Thyroid gland (tissue), 4 donors: Measurements from ENCODE around the gene TRAPPC6A. TPM values are rescaled to one million over a fixed set of nuclear protein-coding genes. Genes with fewer than 3 reads are reported as not detected.

Source experiments
- DNase-seq, 2 donors: peaks; one replicate each; pipeline ENCODE4 v3.0.0-alpha.2; 2019
- H3K27ac ChIP-seq, 3 donors: fragments of 200-600 bp; sonication (generic); 1 replicate in 2 of 3; 2 replicates in 1 of 3; pipeline ENCODE4 v1.5.1; 2016 to 2019; ENCODE audit warnings: mild to moderate bottlenecking in 1 of 3, moderate library complexity in 1 of 3
- H3K27me3 ChIP-seq: fragments of 200-600 bp; sonication (generic); one replicate; pipeline ENCODE4 v1.5.1; 2019
- H3K36me3 ChIP-seq, 2 donors: fragments of 200-600 bp; sonication (generic); one replicate each; pipeline ENCODE4 v1.5.1; 2016 to 2019
- H3K4me1 ChIP-seq, 2 donors: fragments of 200-600 bp; sonication (generic); one replicate each; pipeline ENCODE4 v1.5.1; 2017 to 2019
- H3K4me3 ChIP-seq, 3 donors: fragments of 200-600 bp; sonication (generic); replicated peaks in 1 of 3; 1 replicate in 2 of 3; 2 replicates in 1 of 3; pipeline ENCODE4 v1.5.1; 2016; ENCODE audit warnings: mild to moderate bottlenecking in 1 of 3
- H3K9me3 ChIP-seq: fragments of 200-600 bp; sonication (generic); one replicate; pipeline ENCODE4 v1.5.1; 2017
- POLR2A ChIP-seq, 2 donors: fragments of 450-650 bp; IDR thresholded peaks; one replicate each; pipeline ENCODE4 v1.6.1; 2017; ENCODE audit warnings: antibody characterized with exemption in 2 of 2, mild to moderate bottlenecking in 2 of 2, moderate library complexity in 1 of 2
- WGBS, 2 donors: methylation state at CpG; one replicate each; pipeline ENCODE4 v1.1.5; 2017; 5-methylcytosine and 5-hydroxymethylcytosine counted together
- intact Hi-C: fragments of 100-400 bp; cut with DNase I; formaldehyde crosslinking; loops from one replicate; pipeline ENCODE4 v1.15.1; 2023
- total RNA-seq, 4 donors: library from RNA; depleted of rRNA; stranded (reverse); fragments of >200 nt; gene quantifications; one replicate each; pipeline ENCODE4 v1.2.3, GENCODE V29; 2016
- TF ChIP-seq, protein P1 (sequence below), 6 experiments: fragments of 200-600 bp in 3 of 6; fragments of 450-650 bp in 3 of 6; sonication (generic) in 3 of 6; IDR thresholded peaks; one replicate each; pipeline ENCODE4 v1.5.1; 2016 to 2019; ENCODE audit warnings: antibody characterized with exemption in 6 of 6, mild to moderate bottlenecking in 2 of 6, inconsistent platforms in 1 of 6, moderate library complexity in 1 of 6

The TRAPPC6A gene
- total RNA-seq, 4 donors from 2014 or later: 25.0 to 53.3 (median 38.8) TPM

DNA sequence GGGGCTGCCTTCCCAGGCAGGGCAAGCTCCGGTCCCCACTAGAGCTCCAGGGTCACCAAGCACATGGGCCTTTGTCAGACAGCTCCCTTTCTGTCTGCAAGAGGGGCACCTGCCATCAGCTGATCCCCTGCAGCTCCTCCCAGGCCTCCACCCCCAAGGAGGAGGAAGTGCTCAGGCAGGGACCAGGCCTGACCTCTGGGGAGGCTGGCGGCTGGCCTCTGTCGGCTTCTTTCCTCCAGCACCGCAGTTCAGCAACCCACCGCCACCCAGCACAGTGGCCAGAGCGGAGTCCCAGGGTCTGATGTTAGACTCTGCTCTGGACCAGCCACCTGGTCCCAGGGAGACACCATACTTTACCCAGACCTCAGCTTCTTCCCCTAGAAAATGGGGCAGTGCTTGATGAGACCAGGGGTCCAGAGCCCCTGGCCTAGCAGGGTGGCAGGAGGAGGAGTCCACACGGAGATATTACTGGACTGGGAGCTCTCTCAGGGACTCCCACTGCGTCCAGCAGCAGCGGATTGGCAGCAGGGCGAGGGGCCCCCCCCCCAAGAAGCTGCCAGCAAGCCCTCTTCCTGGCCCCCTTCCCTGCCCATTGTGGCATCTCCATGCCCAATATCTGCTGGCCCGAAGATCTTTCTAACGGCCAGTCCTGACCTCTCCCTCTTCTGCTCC, 41.4 kb downstream of the TRAPPC6A start:
- 64 to 65% methylated on average over 9 to 12 of the region's 12 CpGs for WGBS, 2 donors
- peak overlapping the region in 2 of 3 donors; percentile 42 to 69 for H3K27ac ChIP-seq
- H3K4me3 ChIP-seq: no peak overlapping the region
- no peaks in the 10 kb centered on the region for H3K27me3 ChIP-seq
- peak in 1 of 2 donors; percentile 37 for DNase-seq
- peaks cover 32 to 61% of the 10 kb centered on the region in 2 donors for H3K4me1 ChIP-seq
- no peak for TF ChIP-seq POLR2A (IDR thresholded peaks at IDR 0.05)
- TF ChIP-seq, protein P1, sequence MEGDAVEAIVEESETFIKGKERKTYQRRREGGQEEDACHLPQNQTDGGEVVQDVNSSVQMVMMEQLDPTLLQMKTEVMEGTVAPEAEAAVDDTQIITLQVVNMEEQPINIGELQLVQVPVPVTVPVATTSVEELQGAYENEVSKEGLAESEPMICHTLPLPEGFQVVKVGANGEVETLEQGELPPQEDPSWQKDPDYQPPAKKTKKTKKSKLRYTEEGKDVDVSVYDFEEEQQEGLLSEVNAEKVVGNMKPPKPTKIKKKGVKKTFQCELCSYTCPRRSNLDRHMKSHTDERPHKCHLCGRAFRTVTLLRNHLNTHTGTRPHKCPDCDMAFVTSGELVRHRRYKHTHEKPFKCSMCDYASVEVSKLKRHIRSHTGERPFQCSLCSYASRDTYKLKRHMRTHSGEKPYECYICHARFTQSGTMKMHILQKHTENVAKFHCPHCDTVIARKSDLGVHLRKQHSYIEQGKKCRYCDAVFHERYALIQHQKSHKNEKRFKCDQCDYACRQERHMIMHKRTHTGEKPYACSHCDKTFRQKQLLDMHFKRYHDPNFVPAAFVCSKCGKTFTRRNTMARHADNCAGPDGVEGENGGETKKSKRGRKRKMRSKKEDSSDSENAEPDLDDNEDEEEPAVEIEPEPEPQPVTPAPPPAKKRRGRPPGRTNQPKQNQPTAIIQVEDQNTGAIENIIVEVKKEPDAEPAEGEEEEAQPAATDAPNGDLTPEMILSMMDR (IDR thresholded peaks at IDR 0.05): no peak
- H3K9me3 ChIP-seq: no peaks in the 10 kb centered on the region
- intact Hi-C loops: no loop called here
- no peaks in the 10 kb centered on the region for H3K36me3 ChIP-seq

DNA sequence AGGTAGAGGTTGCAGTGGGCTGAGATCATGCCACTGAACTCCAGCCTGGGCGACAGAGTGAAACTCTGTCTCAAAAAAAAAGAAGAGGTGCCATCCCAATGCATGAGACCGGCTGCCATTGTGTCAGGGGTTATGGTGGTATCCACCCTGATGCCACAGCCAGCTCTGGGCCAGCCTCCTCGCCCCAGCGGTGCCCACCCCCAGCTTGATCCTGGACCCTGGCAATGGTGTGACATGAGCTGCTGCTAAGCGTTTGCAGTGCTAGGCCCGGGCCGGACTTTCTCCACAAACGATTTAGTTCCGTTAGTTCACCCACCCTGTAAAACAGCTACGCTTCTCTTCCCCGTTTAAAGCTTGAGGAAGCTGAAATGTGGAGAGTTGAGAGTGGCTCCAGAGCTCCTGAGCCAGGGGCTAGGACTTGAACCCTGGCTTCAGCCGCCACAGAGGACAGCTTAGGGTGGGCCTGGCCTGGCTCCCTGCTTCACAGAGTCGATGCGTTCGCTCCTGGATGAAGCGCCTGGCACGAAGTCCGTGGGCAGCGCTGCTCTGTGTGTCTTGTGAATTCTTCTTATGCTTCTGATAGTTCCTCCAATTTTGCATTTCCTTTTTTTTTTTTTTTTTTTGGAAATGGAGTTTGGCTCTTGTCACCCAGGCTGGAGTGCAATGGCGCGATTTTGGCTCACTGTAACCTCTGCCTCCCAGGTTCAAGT, 42.7 kb downstream of the TRAPPC6A start:
- Histone ChIP-seq H3K9me3 (no peaks in the 10 kb centered on the region), H3K4me1 (peaks cover 32 to 61% of the 10 kb centered on the region in 2 donors), H3K36me3 (no peaks in the 10 kb centered on the region), H3K4me3 (no peak overlapping the region), H3K27me3 (no peaks in the 10 kb centered on the region), H3K27ac (peak overlapping the region; percentile 27 to 55 (median 38))
- 94% methylated on average over 21 of the region's 21 CpGs for WGBS, 2 donors
- intact Hi-C loops: no loop called here
- TF ChIP-seq, protein P1 (IDR thresholded peaks at IDR 0.05): no peak
- TF ChIP-seq POLR2A (IDR thresholded peaks at IDR 0.05): no peak
- DNase-seq: no peak

DNA sequence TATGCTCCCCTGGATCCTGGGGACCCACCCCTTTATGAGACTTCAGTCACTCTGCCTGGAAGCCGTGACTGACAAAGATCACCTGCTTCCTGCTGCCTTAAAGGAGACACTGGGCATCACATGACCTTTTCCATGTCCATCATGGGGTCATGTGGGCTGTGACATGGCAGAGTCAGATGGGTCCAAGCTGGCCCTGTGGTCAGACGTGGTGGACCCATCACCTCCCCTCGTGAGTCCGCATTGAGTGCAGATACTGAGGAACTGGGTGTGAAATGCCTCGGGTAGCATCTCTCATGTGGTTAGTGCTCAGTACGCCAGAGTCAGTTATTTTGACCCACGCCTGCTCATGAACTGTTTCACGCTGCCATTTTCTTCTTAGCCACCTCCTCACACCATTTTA, 44.4 kb downstream of the TRAPPC6A start:
- intact Hi-C loops: no loop called here
- 91 to 95% methylated on average over 7 to 8 of the region's 8 CpGs for WGBS, 2 donors
- TF ChIP-seq, protein P1 (IDR thresholded peaks at IDR 0.05): no peak
- no peak for TF ChIP-seq POLR2A (IDR thresholded peaks at IDR 0.05)
- H3K4me3 ChIP-seq: no peak overlapping the region
- peak overlapping the region in 2 of 3 donors; percentile 21 to 39 for H3K27ac ChIP-seq
- peaks cover 32 to 52% of the 10 kb centered on the region in 2 donors for H3K4me1 ChIP-seq
- no peaks in the 10 kb centered on the region for H3K27me3 ChIP-seq
- no peak for DNase-seq
- no peaks in the 10 kb centered on the region for H3K36me3 ChIP-seq
- H3K9me3 ChIP-seq: no peaks in the 10 kb centered on the region

DNA sequence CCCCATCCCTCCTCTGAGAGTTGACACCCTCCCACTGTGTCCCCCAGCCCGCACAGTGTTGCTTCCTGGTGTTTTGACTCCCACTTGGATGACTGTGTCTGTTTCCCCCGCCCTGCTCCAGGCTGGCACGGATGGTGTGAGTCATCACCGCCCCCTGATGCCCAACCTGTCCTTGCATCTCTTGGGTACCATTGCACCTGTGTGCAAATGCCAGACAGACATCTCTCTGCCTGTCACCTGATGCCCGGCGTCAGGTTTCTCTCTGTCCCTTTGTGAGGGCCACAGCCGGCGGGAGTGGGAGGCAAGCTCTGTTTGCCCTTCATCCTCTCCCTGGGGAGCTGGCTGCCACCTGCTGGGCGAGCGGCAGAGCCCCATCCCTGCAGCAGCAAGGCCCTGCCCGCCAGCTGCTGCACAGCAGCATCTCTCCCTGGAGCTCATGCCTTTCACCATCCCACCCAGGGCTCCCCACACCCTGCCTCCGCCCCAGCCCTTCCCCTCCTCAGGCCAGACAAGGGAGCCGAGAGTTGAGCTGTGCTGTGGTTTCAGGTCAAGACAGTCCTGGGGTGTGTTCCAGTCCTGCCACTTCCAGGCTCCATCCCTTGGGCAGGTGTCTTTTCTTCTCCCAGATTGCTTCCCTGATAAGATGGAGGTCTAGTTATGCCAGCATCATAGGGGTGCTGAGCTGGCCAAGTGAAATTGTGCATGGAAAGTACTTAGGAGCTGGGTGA, 47.0 kb downstream of the TRAPPC6A start:
- no peak overlapping the region for H3K4me3 ChIP-seq
- DNase-seq: no peak
- H3K36me3 ChIP-seq: no peaks in the 10 kb centered on the region
- H3K27me3 ChIP-seq: no peaks in the 10 kb centered on the region
- H3K9me3 ChIP-seq: no peaks in the 10 kb centered on the region
- 70 to 81% methylated on average over 7 to 10 of the region's 13 CpGs for WGBS, 2 donors
- intact Hi-C loops: no loop called here
- no peak overlapping the region for H3K27ac ChIP-seq
- peaks cover 12 to 29% of the 10 kb centered on the region in 2 donors for H3K4me1 ChIP-seq
- TF ChIP-seq, protein P1 (IDR thresholded peaks at IDR 0.05): no peak
- TF ChIP-seq POLR2A (IDR thresholded peaks at IDR 0.05): no peak
